Gastrocnemius medialis (tissue), 4 donors: ENCODE data around the gene PBX1.

ENCODE experiments used
- POLR2A ChIP-seq, 2 donors: fragments of 450-650 bp; IDR thresholded peaks; one replicate each; pipeline ENCODE4 v1.6.1; 2017; ENCODE audit warnings: antibody characterized with exemption in 2 of 2, mild to moderate bottlenecking in 2 of 2, moderate library complexity in 2 of 2
- TF ChIP-seq, protein P1 (sequence below), 5 experiments: fragments of 450-650 bp in 3 of 5; fragments of 200-600 bp in 2 of 5; sonication (generic) in 2 of 5; IDR thresholded peaks in 4 of 5; conservative IDR thresholded peaks in 1 of 5; 1 replicate in 4 of 5; 2 replicates in 1 of 5; pipeline ENCODE4 v1.5.1; 2016 to 2019; ENCODE audit warnings: antibody characterized with exemption in 5 of 5, mild to moderate bottlenecking in 3 of 5, moderate library complexity in 3 of 5

DNA sequence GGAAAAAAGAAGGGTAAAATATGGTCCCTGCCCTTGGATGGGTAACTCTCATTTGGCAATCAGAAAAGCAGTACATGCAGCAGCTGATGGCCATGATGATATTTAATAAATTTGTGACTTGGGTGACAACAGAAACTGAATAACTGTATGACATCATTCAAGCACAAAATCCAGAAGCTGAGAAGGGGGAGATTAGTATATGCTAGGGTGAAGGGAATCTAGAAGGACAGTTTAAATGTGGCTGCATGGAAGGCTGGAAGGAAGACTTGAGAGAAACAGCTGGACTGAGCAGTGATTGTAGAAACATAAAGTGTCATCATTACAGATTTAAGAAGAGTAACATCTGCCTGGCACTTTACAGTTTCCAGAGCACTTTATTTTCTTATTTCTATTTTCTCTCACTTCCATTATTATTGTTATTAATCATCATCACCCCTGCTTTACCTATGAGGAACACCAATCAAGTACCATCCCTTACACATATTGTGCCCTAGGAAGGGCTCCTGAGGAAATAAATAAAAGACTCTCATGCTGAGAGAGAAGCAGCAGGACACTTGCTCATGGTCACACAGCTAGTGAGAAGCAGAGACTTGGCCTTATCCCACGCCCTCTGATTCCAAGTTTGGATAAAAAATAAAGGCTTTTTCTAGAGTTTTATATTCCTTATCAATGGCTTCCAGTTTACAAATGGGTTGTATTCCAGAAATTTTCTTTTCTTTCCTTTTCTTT is 207.2 kb downstream of the PBX1 start:
- no peak for TF ChIP-seq POLR2A (IDR thresholded peaks at IDR 0.05)
- TF ChIP-seq, protein P1, sequence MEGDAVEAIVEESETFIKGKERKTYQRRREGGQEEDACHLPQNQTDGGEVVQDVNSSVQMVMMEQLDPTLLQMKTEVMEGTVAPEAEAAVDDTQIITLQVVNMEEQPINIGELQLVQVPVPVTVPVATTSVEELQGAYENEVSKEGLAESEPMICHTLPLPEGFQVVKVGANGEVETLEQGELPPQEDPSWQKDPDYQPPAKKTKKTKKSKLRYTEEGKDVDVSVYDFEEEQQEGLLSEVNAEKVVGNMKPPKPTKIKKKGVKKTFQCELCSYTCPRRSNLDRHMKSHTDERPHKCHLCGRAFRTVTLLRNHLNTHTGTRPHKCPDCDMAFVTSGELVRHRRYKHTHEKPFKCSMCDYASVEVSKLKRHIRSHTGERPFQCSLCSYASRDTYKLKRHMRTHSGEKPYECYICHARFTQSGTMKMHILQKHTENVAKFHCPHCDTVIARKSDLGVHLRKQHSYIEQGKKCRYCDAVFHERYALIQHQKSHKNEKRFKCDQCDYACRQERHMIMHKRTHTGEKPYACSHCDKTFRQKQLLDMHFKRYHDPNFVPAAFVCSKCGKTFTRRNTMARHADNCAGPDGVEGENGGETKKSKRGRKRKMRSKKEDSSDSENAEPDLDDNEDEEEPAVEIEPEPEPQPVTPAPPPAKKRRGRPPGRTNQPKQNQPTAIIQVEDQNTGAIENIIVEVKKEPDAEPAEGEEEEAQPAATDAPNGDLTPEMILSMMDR (IDR thresholded peaks at IDR 0.05 in 4 of 5, conservative IDR thresholded peaks at IDR 0.05 in 1 of 5), result no peak
